HG02943 (cell line): ENCODE results near the gene KIF20B.

ENCODE experiments used
- ATAC-seq: cut with Tn5 transposase; IDR thresholded peaks from one replicate; pipeline ENCODE4 v1.9.1; 2021; ENCODE audit warnings: mild to moderate bottlenecking, low read depth, moderate library complexity; ENCODE audit not compliant: unreplicated experiment

The KIF20B gene

DNA sequence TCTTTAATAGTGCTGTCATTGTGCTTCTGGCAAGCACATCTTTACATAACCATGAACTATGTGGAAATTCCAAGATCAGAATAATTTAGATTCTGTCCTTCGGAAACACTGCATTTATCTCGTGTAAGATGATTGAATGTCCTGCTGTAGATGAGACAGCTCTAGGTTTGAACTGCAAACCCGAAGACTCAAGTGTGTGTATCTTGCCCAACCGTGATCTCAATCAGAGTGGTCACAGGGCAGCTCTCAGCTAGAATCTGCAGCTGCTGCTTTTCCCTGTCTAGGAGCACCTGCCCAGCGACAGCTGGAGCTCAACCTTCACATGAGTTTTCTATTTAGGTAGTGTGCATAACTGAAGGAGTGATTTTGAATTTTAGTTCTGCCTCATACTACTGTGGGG is 17.5 kb upstream of the KIF20B start:
- ATAC-seq = no peak

- no peak for ATAC-seq
Measured at GRCh38 chr10:89684604-89685003, 16.8 kb upstream of the KIF20B start.

DNA sequence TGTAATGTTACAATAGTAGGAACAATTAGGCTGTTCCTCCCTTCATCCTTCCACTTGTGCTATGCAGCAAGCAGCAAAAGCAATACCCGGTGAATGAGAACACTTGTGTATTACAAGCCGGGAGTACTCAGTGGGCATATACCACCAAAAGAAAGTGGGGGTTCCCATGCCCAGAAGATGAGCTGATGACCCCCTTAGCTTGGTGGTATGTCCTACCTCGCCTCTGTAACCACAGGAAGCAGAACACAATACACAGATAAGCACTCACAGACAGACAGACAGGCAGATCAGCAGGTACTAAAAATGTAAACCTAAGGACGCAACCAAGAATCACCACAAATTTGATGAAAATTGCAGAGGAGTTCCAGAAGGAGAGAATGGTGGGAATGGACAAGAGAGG is 15.5 kb upstream of the KIF20B start:
- ATAC-seq = no peak

GRCh38 chr10:89690027-89690426 is 11.4 kb upstream of the KIF20B start:
- no peak for ATAC-seq

GRCh38 chr10:89692416-89692815 is 9.0 kb upstream of the KIF20B start:
- no peak for ATAC-seq

- ATAC-seq = no peak
Measured at GRCh38 chr10:89693176-89693575, 8.2 kb upstream of the KIF20B start.

DNA sequence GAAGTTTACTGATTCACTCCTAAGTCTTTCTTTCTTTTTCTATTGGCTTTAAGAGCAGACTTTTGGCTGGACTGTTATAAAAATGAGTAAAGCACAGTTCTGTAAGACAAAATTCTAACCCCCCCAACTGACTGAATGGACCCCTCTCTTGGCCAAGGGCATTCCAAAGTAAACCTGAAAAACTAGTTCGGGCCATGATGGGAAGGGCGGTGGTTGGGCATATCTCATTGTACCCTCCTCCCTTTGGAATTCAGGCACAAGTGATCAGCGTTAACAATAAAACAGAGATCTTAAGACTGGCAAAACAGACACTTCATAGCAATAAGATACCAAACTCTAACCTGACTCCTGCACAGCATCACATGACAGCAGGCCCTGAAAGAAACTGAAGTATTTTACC is 6.1 kb upstream of the KIF20B start:
- ATAC-seq = no peak

- no peak for ATAC-seq
Measured at GRCh38 chr10:89697946-89698345, 3.4 kb upstream of the KIF20B start.

GRCh38 chr10:89699581-89700064 is 1.8 kb upstream of the KIF20B start:
- no peak for ATAC-seq

DNA sequence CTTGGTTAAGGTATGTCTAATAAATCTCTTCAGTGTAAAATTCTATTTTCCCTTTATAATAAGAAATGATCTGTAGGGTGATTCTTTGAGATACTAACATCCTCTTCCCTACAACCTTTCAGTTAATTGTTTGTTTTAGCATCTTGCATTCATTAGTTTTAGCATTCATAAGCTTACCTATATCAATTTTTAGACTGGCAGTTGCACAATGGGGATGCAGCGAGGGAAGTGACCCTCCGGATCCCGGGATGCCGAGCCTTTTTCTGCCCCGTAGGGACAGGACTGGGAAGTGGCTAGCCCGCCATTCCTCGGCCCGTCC is 508 bp upstream of the KIF20B start:
- ATAC-seq = no peak

DNA sequence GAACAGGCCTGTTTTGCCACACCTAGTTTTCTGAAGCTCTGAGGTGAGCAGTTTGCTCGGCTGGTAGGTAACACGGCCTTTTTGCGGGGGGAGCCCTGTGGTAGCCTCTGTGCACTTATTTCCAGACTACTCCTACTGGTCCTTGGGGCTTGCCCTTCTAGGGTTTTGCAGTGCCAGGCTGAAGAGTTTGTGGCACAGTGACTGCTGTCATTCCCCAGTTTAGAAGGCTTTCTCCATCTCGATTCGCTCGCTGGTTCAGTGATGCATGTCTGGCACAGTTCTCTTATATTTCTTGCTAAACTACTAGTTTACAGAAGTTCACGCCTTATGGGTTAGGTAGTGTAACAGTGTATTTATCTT is 711 bp downstream of the KIF20B start:
- no peak for ATAC-seq

DNA sequence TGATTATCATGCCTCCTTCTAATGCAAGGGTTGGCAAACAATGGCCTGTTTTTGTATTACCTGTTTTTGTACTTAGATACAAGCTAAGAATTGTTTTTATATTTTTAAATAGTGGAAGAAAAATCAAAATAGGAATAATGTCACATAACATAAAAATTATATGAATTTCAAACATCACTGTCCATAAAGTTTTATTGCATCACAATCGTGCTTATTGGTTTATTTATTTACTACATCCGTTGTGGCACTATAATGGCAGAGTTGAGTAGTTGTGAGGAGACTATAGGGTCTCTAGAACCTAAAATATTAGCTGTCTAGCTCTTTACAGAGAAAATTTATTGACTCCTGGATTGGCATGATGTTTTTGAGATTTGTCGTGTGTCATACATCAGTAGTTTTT is 4.1 kb downstream of the KIF20B start:
- no peak for ATAC-seq

DNA sequence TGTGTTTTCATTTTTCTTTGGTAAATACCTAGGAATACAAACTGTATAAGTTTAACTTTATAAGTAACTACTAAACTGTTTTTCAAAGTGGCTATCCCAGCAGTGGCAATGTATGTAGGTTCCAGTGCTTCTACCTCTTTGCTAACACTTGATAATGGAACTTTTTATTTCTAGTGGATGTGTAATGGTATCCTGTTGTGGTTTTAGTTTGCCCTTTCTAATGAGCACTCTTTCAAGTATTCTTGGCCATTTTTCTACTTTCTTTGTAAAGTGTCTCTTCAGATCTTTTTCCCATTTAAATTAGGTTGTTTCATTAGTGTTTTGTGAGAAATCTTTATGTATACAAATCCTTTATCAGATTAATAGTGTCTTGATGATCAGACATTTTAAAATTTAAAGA is 4.6 kb downstream of the KIF20B start:
- no peak for ATAC-seq

- ATAC-seq = no peak
Measured at GRCh38 chr10:89707372-89707771, 6.0 kb downstream of the KIF20B start.

GRCh38 chr10:89710753-89711152 is 9.4 kb downstream of the KIF20B start:
- ATAC-seq = no peak

GRCh38 chr10:89734616-89735015 is 33.2 kb downstream of the KIF20B start:
- ATAC-seq = no peak

DNA sequence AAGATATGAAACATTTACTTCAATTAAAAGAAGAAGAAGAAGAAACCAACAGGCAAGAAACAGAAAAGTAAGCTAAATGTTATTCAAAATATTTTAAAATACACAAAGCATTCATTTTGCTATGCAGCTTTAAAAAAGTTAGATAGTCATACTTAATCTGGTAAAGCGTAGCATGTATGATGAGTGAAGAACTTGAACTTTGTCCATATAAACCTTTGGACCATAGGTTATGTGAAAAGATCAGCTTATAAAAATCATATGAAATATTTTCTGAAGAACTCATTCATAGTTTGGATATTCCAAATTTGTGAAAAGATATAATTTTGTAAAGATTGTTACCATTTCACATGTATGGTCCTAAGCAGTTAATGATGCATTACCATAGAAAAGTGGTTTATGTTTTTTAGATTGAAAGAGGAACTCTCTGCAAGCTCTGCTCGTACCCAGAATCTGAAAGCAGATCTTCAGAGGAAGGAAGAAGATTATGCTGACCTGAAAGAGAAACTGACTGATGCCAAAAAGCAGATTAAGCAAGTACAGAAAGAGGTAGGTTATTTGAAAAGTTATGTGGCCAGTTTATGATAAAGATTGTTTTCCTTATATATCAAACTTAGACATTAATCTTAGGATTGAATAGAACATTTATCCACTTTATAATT is 37.3 kb downstream of the KIF20B start:
- ATAC-seq = peak; percentile 75

- ATAC-seq = no peak
Measured at GRCh38 chr10:89741126-89741762, 39.9 kb downstream of the KIF20B start.

DNA sequence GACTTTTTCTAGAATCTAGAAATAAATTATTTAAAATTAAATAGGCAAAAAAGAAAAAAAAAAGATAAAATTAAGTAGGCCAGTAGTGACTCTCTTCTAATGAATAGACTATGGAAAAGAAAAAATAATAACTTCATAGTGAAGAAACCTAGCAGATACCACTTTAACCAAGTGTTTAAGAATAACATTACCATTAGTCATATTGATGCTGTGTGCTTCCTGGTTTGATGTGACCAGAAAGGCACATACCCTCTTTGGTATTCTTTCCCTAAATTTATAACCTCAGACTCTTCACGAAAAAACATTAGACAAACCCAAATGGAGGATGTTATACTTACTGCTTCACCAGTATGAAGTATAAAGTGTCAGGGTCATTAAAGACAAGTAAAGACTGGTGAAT is 42.6 kb downstream of the KIF20B start:
- ATAC-seq = no peak

- no peak for ATAC-seq
Measured at GRCh38 chr10:89745903-89746302, 44.5 kb downstream of the KIF20B start.

GRCh38 chr10:89750441-89750840 is 49.1 kb downstream of the KIF20B start:
- ATAC-seq = no peak

DNA sequence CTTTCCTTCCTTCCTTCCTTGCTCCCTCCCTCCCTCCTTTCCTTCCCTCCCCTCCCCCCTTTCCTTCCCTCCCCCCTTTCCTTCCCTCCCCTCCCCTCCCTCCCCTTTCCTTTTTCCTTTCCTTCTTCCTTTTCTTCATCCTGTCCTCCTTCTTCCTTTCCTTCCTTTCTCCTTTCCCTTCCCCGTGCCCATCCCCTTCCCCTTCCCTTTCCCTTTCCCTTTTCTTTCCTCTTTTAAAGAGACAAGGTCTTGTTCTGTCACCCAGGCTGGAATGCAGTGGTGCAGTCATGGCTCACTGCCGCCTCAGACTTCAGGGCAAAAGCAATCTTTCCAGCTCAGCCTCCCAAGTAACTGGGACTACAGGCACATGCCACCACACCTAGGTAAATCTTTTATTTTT is 54.0 kb downstream of the KIF20B start:
- ATAC-seq = no peak

DNA sequence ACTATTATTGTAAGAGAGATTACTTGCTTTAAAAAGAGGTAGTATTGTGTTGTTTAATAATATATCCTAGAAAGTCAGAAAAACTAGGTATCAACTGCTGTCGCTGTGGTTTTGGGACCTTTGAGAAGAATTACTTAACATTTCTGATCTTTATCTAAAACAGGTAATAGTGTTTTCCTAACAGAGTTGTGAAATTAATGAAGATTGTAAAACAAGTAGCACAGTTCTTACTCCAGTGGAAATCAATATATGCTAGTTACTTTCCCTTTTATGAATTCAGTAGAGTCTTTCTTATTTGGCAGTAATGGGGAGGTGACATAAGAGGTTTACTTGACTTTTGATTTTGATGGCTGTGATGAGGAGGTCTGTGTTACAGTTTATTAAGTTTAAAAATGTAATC is 58.1 kb downstream of the KIF20B start:
- ATAC-seq = no peak
